HG03469 (cell line): ENCODE measurements around the gene TDRKH.

Experiments
- ATAC-seq: cut with Tn5 transposase; IDR thresholded peaks from one replicate; pipeline ENCODE4 v1.9.1; 2021; ENCODE audit warnings: mild to moderate bottlenecking, moderate library complexity, moderate number of reproducible peaks; ENCODE audit not compliant: unreplicated experiment

TDRKH gene

DNA sequence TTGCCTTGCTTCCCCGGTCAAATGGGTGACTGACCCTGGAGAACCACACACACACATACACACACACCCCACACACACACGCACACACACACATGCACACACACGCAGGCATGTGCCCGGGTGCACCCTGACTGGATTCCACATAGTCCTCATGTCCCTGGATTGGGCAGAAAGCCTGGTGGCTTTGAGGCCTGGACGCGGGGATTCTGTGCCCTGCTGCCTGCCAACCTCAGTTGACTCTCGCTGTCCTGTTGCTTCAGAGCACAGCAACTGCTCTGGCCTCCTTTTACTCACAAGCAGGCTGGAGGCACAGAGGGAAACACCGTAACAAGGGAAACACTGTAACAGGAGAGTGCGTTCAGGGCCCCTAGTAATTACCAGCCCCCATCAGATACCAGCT is 34.9 kb upstream of the TDRKH start:
- ATAC-seq = no peak

DNA sequence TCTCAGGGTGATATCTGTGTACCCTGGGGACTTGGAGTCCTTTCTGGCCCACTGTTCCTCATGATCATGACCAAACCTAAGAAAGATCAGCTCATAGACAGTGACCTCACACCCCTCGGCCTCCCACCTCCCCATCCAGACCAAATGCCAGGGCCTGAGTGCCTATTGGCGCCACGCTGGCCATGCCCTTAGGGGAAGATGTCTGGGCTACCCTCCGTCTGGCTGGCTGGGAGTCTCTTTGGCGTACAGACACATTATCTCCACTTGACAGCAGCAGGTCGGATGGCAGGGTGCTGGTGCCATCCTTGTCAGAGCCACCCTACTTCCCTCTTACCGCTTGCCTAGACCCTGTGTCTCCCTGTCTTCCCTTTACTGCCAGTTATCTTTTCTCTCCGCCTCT is 32.9 kb upstream of the TDRKH start:
- no peak for ATAC-seq

DNA sequence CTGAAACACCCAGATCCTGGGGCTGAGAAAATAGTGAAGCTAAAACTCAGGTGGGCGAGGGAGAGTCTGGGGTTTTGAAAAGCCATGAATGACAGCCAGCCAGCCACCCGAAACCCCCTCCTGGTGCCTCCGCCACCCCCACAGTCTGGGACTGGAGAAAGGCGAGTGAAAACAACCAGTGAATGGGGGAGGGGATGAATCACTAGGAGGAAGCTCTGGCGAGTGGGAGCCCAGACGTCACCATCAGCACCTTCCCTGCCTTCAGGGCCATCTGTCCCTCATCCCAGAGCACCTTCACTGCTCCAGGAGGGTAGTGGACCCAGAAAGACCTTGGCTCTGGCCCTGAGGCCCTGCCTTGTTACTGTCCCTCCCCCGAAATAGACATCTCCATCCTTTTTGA is 32.1 kb upstream of the TDRKH start:
- no peak for ATAC-seq

DNA sequence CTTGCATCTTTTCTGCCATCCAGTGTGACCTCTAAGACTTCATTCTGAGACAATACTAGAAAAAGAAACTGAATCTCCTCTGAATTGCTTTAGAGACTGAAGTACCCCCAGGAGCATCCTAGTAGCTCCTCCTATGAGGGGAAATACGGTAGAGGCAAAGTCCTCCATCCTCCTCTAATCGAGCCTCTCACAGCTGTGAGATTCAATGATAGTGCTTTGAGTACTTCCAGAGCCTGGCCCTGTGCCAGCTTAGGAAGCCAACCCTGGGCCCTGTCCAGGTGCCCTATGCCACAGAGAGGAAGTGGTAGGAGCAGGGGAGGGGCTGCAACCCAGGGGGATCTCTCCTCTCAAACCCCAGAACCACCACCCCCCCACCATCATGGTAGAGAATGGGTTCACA is 30.6 kb upstream of the TDRKH start:
- ATAC-seq = no peak

GRCh38 chr1:151819976-151820623 is 29.8 kb upstream of the TDRKH start:
- ATAC-seq = no peak

- ATAC-seq = no peak
Measured at GRCh38 chr1:151819227-151819835, 29.0 kb upstream of the TDRKH start.

- no peak for ATAC-seq
Measured at GRCh38 chr1:151817353-151817730, 27.0 kb upstream of the TDRKH start.

DNA sequence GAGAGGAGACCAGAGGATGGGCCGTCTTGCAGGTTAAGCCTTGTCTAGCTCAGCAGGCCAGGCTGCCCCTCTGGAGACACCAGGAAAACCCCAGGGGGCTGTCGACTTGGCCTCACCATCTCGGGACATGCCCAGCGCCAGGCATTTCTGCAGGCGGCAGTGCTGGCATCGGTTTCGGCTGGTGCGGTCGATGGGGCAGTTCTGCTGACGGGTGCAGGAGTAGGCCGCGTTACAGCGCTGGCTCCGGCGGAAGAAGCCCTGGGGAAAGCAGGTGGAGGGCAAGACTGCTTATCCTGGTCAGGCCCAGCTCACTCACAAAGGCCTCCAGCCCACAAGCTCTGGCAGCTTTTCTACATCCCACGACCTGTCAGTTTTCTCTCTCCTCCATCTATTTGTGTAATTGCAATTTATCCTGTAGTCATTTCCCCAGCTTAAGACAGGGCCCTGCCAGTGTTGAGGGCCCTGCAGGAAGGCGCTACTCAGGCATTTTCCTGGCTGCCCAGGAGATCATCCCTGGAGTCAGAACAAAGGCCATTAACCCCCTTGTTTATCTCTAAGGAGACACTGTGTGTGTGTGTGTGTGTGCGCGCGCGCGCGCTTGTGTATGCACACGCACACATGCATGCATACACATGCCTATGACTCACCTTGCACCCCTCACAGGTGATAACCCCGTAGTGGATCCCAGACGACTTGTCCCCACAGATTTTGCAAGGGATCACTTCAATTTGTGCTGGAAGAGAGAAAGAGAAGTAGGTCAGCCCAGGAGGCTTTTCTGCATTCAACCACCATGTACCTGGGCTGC is 26.4 kb upstream of the TDRKH start:
- no peak for ATAC-seq

DNA sequence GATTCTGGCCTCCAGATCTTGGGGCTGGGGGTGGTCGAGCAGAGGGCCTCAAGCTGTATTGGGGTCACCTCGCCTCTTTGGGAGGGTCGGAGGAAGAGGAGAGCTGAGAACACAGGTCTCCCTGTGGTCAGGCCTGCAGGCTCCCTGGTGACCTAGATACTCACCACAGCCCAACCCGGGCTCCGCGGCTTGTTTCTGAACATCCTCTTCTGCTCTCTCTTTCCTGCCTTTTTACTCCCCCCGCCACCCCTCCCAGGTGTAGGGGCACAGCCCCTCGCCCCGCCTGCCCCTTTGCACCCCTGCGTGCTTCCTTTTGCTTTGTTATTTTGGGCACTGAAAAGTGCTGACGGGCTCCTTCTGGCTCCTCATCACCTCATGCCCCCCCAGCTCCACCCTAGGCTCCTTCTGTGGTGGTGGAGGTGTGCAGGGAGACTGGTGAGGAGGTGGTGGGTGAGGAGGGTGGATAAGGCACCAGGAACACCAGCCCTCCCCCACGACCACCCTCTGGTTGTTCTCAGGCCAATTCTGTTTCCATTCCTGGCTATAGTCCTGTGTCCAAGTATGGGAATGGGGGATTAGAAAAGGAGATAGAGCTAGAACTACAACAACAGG is 25.5 kb upstream of the TDRKH start:
- no peak for ATAC-seq

GRCh38 chr1:151814971-151815545 is 24.8 kb upstream of the TDRKH start:
- ATAC-seq = no peak

- ATAC-seq = no peak
Measured at GRCh38 chr1:151814426-151814825, 24.1 kb upstream of the TDRKH start.

GRCh38 chr1:151813271-151813977 is 23.1 kb upstream of the TDRKH start:
- no peak for ATAC-seq

DNA sequence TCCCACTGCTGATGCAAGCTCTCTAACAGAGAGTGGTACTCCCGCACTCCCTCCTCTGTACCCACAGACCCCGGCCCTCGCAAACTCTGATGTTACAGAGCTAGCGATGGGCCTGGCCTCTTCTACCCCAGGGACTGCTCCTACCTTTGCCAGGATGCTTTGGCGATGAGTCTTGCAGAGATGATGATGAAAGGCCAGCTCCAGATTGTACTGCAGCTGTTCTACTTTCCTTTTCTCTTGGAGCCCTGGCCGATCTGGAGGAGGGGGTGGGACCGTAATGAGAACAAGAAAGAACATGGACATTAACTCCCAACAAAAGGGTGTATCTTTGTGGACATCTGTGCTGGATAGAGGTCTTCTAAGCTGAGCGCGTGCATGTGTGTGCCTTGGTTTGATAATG is 20.9 kb upstream of the TDRKH start:
- no peak for ATAC-seq

DNA sequence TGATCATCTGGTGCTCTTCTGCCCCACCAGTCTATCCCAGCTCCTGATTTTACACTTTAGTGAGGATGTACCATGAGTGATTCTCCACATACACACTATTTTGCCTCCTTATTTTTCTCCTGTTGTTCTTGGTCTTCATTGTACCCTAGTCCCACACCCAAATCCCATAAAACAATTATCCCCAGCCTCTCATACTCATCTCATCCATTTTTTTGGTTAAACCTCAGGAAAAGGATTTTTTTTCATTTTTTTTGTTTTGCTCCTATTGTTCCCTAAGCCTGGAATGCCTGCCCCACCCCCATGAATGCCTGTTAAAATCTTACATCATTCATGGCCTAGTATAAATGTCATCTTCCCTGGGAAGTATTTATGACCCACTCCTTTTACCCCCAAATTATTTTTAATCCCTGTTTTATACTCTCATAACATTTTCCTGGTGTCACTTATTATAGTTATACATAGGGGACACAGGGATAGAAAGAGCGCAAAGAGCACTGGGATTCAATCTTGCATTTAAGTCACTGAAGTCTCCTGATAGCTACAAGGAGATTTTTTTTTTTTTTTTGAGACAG is 19.8 kb upstream of the TDRKH start:
- no peak for ATAC-seq

DNA sequence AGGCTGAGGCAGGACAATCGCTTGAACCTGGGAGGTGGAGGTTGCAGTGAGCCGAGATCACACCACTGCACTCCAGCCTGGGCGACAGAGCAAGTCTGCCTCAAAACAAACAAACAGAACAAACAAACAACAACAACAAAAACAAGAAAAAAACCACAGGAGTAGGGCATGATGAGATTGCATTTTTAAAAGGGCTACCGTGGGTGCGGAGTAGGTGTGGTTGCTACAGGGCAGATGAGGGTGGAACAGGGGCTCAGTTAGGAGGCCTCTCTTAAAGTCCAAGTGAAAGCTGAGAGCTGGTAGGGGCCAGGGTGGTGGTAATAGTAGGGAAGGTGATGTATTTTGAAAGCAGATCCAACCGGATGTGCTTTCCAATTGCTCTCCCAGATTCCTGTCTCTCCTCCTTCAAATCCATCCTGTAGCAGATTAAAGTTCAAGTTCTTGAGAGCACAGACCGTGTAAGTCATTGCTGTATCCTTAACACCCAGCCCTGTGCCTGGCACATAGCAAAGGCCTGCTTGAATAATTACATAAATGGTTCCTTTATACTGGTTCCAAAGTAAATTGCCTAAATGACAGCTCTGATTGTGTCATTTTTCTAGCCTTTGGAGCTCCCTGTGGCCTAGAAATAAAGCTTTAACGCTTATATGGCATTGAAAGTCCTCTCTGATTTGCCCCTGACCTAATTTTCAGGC is 19.1 kb upstream of the TDRKH start:
- no peak for ATAC-seq

- no peak for ATAC-seq
Measured at GRCh38 chr1:151807766-151808165, 17.5 kb upstream of the TDRKH start.

GRCh38 chr1:151807131-151807530 is 16.8 kb upstream of the TDRKH start:
- ATAC-seq = no peak

- no peak for ATAC-seq
Measured at GRCh38 chr1:151806170-151806569, 15.9 kb upstream of the TDRKH start.

DNA sequence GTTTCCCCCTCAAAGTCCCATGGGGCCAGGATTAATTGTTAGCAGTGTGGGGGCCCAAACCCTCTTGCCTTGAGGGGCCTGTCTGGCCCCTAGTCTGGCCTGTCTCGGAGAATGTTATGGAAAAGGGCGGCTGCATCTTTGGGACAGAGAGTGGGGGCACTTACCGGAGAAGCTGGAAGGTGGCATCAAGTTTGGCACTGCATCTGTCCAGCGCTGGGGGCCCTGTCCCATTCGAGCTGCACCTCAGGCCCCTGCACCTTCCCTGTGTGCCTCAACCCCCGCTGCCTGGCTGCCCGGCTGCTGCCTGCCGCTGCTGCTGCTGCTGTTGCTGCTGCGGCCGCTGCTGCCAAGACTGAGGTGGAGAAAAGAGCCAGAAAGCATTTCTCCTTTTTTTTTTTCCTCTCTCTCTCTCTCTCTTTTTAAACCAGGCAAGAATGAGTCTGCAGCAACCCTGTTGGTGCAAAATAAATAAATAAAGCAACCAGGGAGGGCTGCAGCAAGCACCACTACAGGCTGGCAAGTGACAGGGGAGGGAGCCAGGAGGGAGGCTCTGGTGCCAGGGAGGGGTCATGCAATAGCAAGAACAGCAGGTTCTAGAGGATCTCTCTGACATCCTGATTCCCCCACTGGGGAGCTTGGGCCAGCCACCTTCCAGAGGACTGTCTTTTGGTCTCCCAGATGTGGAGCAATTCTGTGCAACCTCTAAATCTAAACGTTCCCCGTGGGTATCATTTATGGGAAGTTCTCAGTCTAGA is 14.9 kb upstream of the TDRKH start, which contains the start of gene LINGO4:
LINGO4 (minus strand) TSS at position 354 of the 755 bp plus-strand sequence. CDS start 2,715 bp downstream, outside the sequence.
- ATAC-seq = no peak
